Astrocyte (in vitro differentiated cells and primary cell): Measurements from ENCODE around the gene LCN1.
"Not testable (repeated sequence)": the region's sequence is repeated elsewhere in the genome, so short reads cannot be mapped to it uniquely, and the experiment has no call there.

Source experiments
- CTCF ChIP-seq: IDR thresholded peaks from 2 replicates; pipeline ENCODE4 v1.5.1; 2011; ENCODE audit warnings: low read depth, mild to moderate bottlenecking, inconsistent platforms, low read length, moderate library complexity; ENCODE audit not compliant: insufficient read depth
- EZH2 ChIP-seq: IDR thresholded peaks from 2 replicates; pipeline ENCODE4 v1.6.1; 2012; ENCODE audit warnings: mild to moderate bottlenecking, low read length, inconsistent platforms; ENCODE audit not compliant: insufficient read depth

- not testable (repeated sequence) for TF ChIP-seq CTCF, EZH2
Observed at GRCh38 chr9:135534192-135534711, 13.0 kb downstream of the LCN1 start.
